ENCODE data around the gene NOS1AP.
"Not testable (repeated sequence)": the region's sequence is repeated elsewhere in the genome, so short reads cannot be mapped to it uniquely, and the experiment has no call there.

Gene NOS1AP

GRCh38 chr1:162351246-162351842 is 281.9 kb downstream of the NOS1AP start:
- DNase-seq: no peak

GRCh38 chr1:162351874-162352273 is 282.4 kb downstream of the NOS1AP start:
- DNase-seq: not testable (repeated sequence)

GRCh38 chr1:162353078-162353477 is 283.6 kb downstream of the NOS1AP start:
- no peak for DNase-seq

- no peak for DNase-seq
These were observed 284.2 kb downstream of the NOS1AP start for GRCh38 chr1:162353702-162354101.

- peak; percentile 15 for DNase-seq
These were observed 288.3 kb downstream of the NOS1AP start for GRCh38 chr1:162357681-162358266.

GRCh38 chr1:162358928-162359327 is 289.4 kb downstream of the NOS1AP start:
- DNase-seq: no peak

GRCh38 chr1:162359523-162360236 is 290.2 kb downstream of the NOS1AP start:
- no peak for DNase-seq

- no peak for DNase-seq
These were observed 290.9 kb downstream of the NOS1AP start for GRCh38 chr1:162360237-162360873.

- no peak for DNase-seq
These were observed 291.4 kb downstream of the NOS1AP start for GRCh38 chr1:162360874-162361260.

GRCh38 chr1:162361349-162361748 is 291.9 kb downstream of the NOS1AP start:
- DNase-seq: no peak

- DNase-seq: no peak
These were observed 294.3 kb downstream of the NOS1AP start for GRCh38 chr1:162363823-162364222.

GRCh38 chr1:162364498-162364897 is 295.0 kb downstream of the NOS1AP start:
- no peak for DNase-seq

- DNase-seq: no peak
These were observed 296.0 kb downstream of the NOS1AP start for GRCh38 chr1:162365284-162366020.

- DNase-seq: no peak
These were observed 296.7 kb downstream of the NOS1AP start for GRCh38 chr1:162366149-162366548.

GRCh38 chr1:162366671-162367070 is 297.2 kb downstream of the NOS1AP start:
- DNase-seq: no peak

GRCh38 chr1:162367073-162367472 is 297.6 kb downstream of the NOS1AP start:
- DNase-seq: no peak

GRCh38 chr1:162367772-162368171 is 298.3 kb downstream of the NOS1AP start:
- DNase-seq: no peak

GRCh38 chr1:162368451-162368850 is 299.0 kb downstream of the NOS1AP start:
- no peak for DNase-seq

GRCh38 chr1:162369571-162369970 is 300.1 kb downstream of the NOS1AP start:
- no peak for DNase-seq

GRCh38 chr1:162370161-162370560 is 300.7 kb downstream of the NOS1AP start:
- DNase-seq: no peak

GRCh38 chr1:162370721-162371120 is 301.2 kb downstream of the NOS1AP start:
- no peak for DNase-seq

- no peak for DNase-seq
These were observed 302.1 kb downstream of the NOS1AP start for GRCh38 chr1:162371611-162372010.
